HEK293 (cell line): ENCODE data around the gene CENPF.

Experiments used
- CTCF ChIP-seq: fragments of 450-650 bp; formaldehyde crosslinking; IDR thresholded peaks from 2 replicates; pipeline ENCODE4 v1.5.1; 2016; ENCODE audit warnings: missing biosample characterization, missing genetic modification characterization
- GLI2 ChIP-seq: fragments of 450-650 bp; formaldehyde crosslinking; IDR thresholded peaks from 2 replicates; pipeline ENCODE4; 2017; ENCODE audit warnings: missing biosample characterization, missing genetic modification characterization, low read depth, borderline replicate concordance
- KLF1 ChIP-seq: fragments of 450-650 bp; formaldehyde crosslinking; IDR thresholded peaks from 2 replicates; pipeline ENCODE4 v1.5.1; 2016; ENCODE audit warnings: missing biosample characterization, missing genetic modification characterization
- MYNN ChIP-seq: fragments of 450-650 bp; formaldehyde crosslinking; IDR thresholded peaks from 2 replicates; pipeline ENCODE4 v1.5.1; 2016; ENCODE audit warnings: missing biosample characterization, missing genetic modification characterization, borderline replicate concordance
- SP2 ChIP-seq: fragments of 450-650 bp; formaldehyde crosslinking; IDR thresholded peaks from 2 replicates; pipeline ENCODE4 v1.5.1; 2016; ENCODE audit warnings: missing biosample characterization, missing genetic modification characterization
- YY1 ChIP-seq: fragments of 450-650 bp; formaldehyde crosslinking; IDR thresholded peaks from 2 replicates; pipeline ENCODE4 v1.5.1; 2018; ENCODE audit warnings: missing biosample characterization, missing genetic modification characterization
- ZBTB1 ChIP-seq: fragments of 450-650 bp; formaldehyde crosslinking; IDR thresholded peaks from 2 replicates; pipeline ENCODE4 v1.5.1; 2016; ENCODE audit warnings: missing biosample characterization, missing genetic modification characterization
- ZNF24 ChIP-seq: fragments of 450-650 bp; formaldehyde crosslinking; IDR thresholded peaks from 2 replicates; pipeline ENCODE4 v1.5.1; 2016; ENCODE audit warnings: missing biosample characterization, missing genetic modification characterization
- ZNF544 ChIP-seq: fragments of 450-650 bp; formaldehyde crosslinking; IDR thresholded peaks from 2 replicates; pipeline ENCODE4 v1.5.0; 2017; ENCODE audit warnings: missing biosample characterization, missing genetic modification characterization
- ZNF571 ChIP-seq: fragments of 450-650 bp; formaldehyde crosslinking; IDR thresholded peaks from 2 replicates; pipeline ENCODE4 v1.5.0; 2017; ENCODE audit warnings: missing biosample characterization, missing genetic modification characterization

- TF ChIP-seq MYNN = no peak
- no peak for TF ChIP-seq ZNF544 (tag by site-specific recombination)
- no peak for TF ChIP-seq ZNF571
- no peak for TF ChIP-seq GLI2 (tag by site-specific recombination)
- TF ChIP-seq SP2 = no peak
- no peak for TF ChIP-seq ZNF24 (tag by site-specific recombination)
- no peak for TF ChIP-seq ZBTB1
- TF ChIP-seq YY1 (tag by site-specific recombination) = no peak
- no peak for TF ChIP-seq CTCF (tag by site-specific recombination)
- TF ChIP-seq KLF1 (tag by site-specific recombination) = no peak
Observed at GRCh38 chr1:214566158-214567104, 36.6 kb upstream of the CENPF start.
